ENCODE measurements around the gene MGAT4C.
"Not testable (repeated sequence)": the region's sequence is repeated elsewhere in the genome, so short reads cannot be mapped to it uniquely, and the experiment has no call there.

DNA sequence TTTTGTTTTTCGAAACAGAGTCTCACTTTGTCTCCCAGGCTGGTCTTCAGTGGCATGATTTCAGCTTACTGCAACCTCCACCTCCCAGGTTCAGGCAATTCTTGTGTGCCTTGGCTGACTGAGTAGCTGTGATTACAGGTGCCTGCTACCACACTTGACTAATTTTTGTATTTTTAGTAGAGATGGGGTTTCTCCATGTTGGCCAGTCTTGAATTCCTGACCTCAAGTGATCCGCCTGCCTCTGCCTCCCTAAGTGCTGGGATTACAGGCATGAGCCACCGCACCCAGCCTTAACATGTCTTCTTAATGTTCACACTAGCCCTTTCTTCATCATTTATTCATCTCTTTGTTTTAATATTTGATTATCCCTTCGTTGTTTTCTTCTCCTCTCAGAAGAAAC, 197.1 kb downstream of the MGAT4C start:
- not testable (repeated sequence) for TF ChIP-seq EZH2 (IDR thresholded peaks at IDR 0.05; ENCODE audit: borderline replicate concordance, low read depth, low read length, poor library complexity, severe bottlenecking); CTCF (conservative IDR thresholded peaks at IDR 0.05; ENCODE audit: low read depth, low read length)
